Hepatocyte (in vitro differentiated cells): ENCODE measurements around the gene ZNF444.

Experiments
- EZH2 ChIP-seq: fragments of 200-600 bp; sonication (generic); IDR thresholded peaks from 2 replicates; pipeline ENCODE4 v1.6.1; 2016; ENCODE audit warnings: antibody characterized with exemption, mild to moderate bottlenecking, borderline replicate concordance
- TF ChIP-seq, protein P1 (sequence below): fragments of 200-600 bp; sonication (generic); IDR thresholded peaks from 2 replicates; pipeline ENCODE4 v1.5.1; 2016; ENCODE audit warnings: antibody characterized with exemption, mild to moderate bottlenecking; ENCODE audit not compliant: poor library complexity

DNA sequence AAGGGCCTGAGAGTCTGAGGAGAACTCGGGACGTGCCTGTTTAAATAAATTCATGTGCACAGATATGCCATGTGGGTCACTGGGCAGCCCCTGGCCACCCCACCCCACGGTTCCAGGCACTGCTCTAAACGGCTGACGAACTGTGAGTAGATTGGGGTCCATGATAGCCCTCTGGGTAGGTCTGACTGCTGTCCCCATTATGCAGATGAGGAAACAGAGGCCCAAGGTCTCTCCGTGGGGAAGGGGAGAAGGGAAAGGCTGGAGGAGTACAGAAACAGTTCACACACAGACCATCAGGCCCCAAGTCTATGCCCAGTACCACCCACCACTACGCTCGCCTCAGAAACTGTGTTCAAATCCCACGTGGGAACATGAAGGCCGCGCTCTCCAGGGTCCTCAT is 34.1 kb upstream of the ZNF444 start:
- TF ChIP-seq, protein P1, sequence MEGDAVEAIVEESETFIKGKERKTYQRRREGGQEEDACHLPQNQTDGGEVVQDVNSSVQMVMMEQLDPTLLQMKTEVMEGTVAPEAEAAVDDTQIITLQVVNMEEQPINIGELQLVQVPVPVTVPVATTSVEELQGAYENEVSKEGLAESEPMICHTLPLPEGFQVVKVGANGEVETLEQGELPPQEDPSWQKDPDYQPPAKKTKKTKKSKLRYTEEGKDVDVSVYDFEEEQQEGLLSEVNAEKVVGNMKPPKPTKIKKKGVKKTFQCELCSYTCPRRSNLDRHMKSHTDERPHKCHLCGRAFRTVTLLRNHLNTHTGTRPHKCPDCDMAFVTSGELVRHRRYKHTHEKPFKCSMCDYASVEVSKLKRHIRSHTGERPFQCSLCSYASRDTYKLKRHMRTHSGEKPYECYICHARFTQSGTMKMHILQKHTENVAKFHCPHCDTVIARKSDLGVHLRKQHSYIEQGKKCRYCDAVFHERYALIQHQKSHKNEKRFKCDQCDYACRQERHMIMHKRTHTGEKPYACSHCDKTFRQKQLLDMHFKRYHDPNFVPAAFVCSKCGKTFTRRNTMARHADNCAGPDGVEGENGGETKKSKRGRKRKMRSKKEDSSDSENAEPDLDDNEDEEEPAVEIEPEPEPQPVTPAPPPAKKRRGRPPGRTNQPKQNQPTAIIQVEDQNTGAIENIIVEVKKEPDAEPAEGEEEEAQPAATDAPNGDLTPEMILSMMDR: no peak
- TF ChIP-seq EZH2: no peak
